Neural cell (in vitro differentiated cells): ENCODE data around the gene B9D1. TPM values are rescaled to one million over a fixed set of nuclear protein-coding genes. Genes with fewer than 3 reads are reported as not detected.

Experiments used
- H2AFZ ChIP-seq: fragments of 200-600, 300-800 bp; sonication (generic), shearing (Covaris generic); 2 replicates; pipeline ENCODE4 v1.6.0; 2014; ENCODE audit warnings: low read depth, mild to moderate bottlenecking, antibody characterized with exemption, low read length, moderate library complexity
- H3F3A ChIP-seq: fragments of 200-600 bp; shearing (Covaris generic); 2 replicates; pipeline ENCODE4 v1.6.1; 2016; ENCODE audit warnings: mild to moderate bottlenecking, moderate library complexity, mixed read lengths, antibody characterized with exemption, low read length; ENCODE audit not compliant: insufficient read depth, poor library complexity, severe bottlenecking
- H3K27ac ChIP-seq: fragments of 200-600, 300-800 bp; sonication (generic), shearing (Covaris generic); 2 replicates; pipeline ENCODE4 v1.5.1; 2014; ENCODE audit warnings: mild to moderate bottlenecking, low read length, moderate library complexity
- H3K27me3 ChIP-seq: fragments of 300-800, 200-600 bp; sonication (generic), shearing (Covaris generic); 2 replicates; pipeline ENCODE4 v1.6.0; 2014; ENCODE audit warnings: mild to moderate bottlenecking, low read depth, low read length, moderate library complexity; ENCODE audit not compliant: insufficient read depth
- H3K36me3 ChIP-seq: fragments of 300-800, 200-600 bp; sonication (generic), shearing (Covaris generic); 2 replicates; pipeline ENCODE4 v1.5.1; 2014; ENCODE audit warnings: mild to moderate bottlenecking, antibody characterized with exemption, low read length, moderate library complexity; ENCODE audit not compliant: insufficient read depth
- H3K4me2 ChIP-seq: fragments of 300-800, 200-600 bp; sonication (generic), shearing (Covaris generic); 2 replicates; pipeline ENCODE4 v1.6.0; 2014; ENCODE audit warnings: mild to moderate bottlenecking, low read length
- H3K4me3 ChIP-seq: fragments of 300-800, 200-600 bp; sonication (generic), shearing (Covaris generic); 2 replicates; pipeline ENCODE4 v1.5.1; 2014; ENCODE audit warnings: mild to moderate bottlenecking, low read length, moderate library complexity
- H3K79me2 ChIP-seq: fragments of 200-600 bp; shearing (Covaris generic); replicated peaks from 2 replicates; pipeline ENCODE4 v1.6.0; 2014; ENCODE audit warnings: mild to moderate bottlenecking, low read length, moderate library complexity; ENCODE audit not compliant: insufficient read depth
- H3K9ac ChIP-seq: fragments of 300-800, 200-600 bp; sonication (generic), shearing (Covaris generic); 2 replicates; pipeline ENCODE4 v1.6.1; 2016; ENCODE audit warnings: mild to moderate bottlenecking, low read length, mixed read lengths
- H3K9me2 ChIP-seq: fragments of 200-600 bp; shearing (Covaris generic); 2 replicates; pipeline ENCODE4 v1.6.1; 2016; ENCODE audit warnings: mild to moderate bottlenecking, low read length, mixed read lengths; ENCODE audit not compliant: insufficient read depth
- H3K9me3 ChIP-seq: fragments of 200-600, 300-800 bp; sonication (generic), shearing (Covaris generic); 2 replicates; pipeline ENCODE4 v1.6.1; 2016; ENCODE audit warnings: mild to moderate bottlenecking, mixed run types, low read length, moderate library complexity, mixed read lengths
- H4K20me1 ChIP-seq: fragments of 200-600 bp; shearing (Covaris generic); 2 replicates; pipeline ENCODE4 v1.6.1; 2016; ENCODE audit warnings: mild to moderate bottlenecking, mixed run types; ENCODE audit not compliant: insufficient read depth
- EP300 ChIP-seq: fragments of 450-650 bp; conservative IDR thresholded peaks from 2 replicates; pipeline ENCODE4 v1.6.1; 2014; ENCODE audit warnings: antibody characterized with exemption, mild to moderate bottlenecking, moderate library complexity; ENCODE audit not compliant: poor library complexity, severe bottlenecking
- EZH2 ChIP-seq: fragments of 200-600, 300-800 bp; shearing (Covaris generic), sonication (generic); IDR thresholded peaks from 2 replicates; pipeline ENCODE4 v1.6.1; 2014; ENCODE audit warnings: antibody characterized with exemption, low read length, borderline replicate concordance, mild to moderate bottlenecking; ENCODE audit not compliant: insufficient read depth, poor library complexity, severe bottlenecking
- MXI1 ChIP-seq: fragments of 450-650 bp; conservative IDR thresholded peaks from 2 replicates; pipeline ENCODE4 v1.6.1; 2014; ENCODE audit warnings: antibody characterized with exemption, mild to moderate bottlenecking; ENCODE audit not compliant: poor library complexity, severe bottlenecking
- POLR2AphosphoS5 ChIP-seq: IDR thresholded peaks from 2 replicates; pipeline ENCODE4 v1.6.1; 2012
- RAD21 ChIP-seq: fragments of 450-650 bp; conservative IDR thresholded peaks from 2 replicates; pipeline ENCODE4 v1.6.1; 2014; ENCODE audit warnings: antibody characterized with exemption, mild to moderate bottlenecking, moderate library complexity
- SMC3 ChIP-seq: fragments of 450-650 bp; conservative IDR thresholded peaks from 2 replicates; pipeline ENCODE4 v1.6.1; 2014; ENCODE audit warnings: antibody characterized with exemption, mild to moderate bottlenecking, moderate library complexity; ENCODE audit not compliant: poor library complexity
- TAF1 ChIP-seq: IDR thresholded peaks from 2 replicates; pipeline ENCODE4 v1.6.1; 2012; ENCODE audit warnings: low read depth
- polyA plus RNA-seq: library from polyadenylated mRNA; depleted of rRNA; stranded (reverse); fragments of >200 nt; gene quantifications from 2 replicates; pipeline ENCODE4 v1.2.3, GENCODE V29; 2014
- TF ChIP-seq, protein P1 (sequence below): IDR thresholded peaks from 2 replicates; pipeline ENCODE4 v1.6.1; 2012; ENCODE audit warnings: borderline replicate concordance
- TF ChIP-seq, protein P2 (sequence below): fragments of 450-650 bp; IDR thresholded peaks from 2 replicates; pipeline ENCODE4 v1.5.1; 2014; ENCODE audit warnings: antibody characterized with exemption, mild to moderate bottlenecking, moderate library complexity; ENCODE audit not compliant: poor library complexity, severe bottlenecking

B9D1 gene
- polyA plus RNA-seq, 1 donor from 2014 or later = 32.0 TPM

DNA sequence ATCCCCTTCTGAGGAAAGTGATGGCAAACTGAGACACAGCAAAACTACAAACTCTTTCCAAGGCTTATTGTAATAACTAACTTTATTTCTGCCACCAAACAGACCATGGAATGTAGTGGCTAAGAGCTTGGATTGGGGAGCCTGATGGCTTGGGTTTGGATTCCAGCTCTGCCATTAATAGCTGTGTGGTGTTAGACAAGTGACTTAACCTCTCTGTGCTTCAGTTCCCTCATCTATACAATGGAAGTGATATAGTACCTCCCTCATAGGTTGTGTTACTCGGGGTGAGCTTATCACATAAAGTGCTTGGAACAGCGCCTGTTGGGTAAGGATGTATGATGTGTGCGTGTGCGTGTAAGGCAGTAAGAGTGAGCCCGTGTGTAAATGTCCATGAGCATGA, 42.6 kb upstream of the B9D1 start:
- TF ChIP-seq, protein P1, sequence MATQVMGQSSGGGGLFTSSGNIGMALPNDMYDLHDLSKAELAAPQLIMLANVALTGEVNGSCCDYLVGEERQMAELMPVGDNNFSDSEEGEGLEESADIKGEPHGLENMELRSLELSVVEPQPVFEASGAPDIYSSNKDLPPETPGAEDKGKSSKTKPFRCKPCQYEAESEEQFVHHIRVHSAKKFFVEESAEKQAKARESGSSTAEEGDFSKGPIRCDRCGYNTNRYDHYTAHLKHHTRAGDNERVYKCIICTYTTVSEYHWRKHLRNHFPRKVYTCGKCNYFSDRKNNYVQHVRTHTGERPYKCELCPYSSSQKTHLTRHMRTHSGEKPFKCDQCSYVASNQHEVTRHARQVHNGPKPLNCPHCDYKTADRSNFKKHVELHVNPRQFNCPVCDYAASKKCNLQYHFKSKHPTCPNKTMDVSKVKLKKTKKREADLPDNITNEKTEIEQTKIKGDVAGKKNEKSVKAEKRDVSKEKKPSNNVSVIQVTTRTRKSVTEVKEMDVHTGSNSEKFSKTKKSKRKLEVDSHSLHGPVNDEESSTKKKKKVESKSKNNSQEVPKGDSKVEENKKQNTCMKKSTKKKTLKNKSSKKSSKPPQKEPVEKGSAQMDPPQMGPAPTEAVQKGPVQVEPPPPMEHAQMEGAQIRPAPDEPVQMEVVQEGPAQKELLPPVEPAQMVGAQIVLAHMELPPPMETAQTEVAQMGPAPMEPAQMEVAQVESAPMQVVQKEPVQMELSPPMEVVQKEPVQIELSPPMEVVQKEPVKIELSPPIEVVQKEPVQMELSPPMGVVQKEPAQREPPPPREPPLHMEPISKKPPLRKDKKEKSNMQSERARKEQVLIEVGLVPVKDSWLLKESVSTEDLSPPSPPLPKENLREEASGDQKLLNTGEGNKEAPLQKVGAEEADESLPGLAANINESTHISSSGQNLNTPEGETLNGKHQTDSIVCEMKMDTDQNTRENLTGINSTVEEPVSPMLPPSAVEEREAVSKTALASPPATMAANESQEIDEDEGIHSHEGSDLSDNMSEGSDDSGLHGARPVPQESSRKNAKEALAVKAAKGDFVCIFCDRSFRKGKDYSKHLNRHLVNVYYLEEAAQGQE = no peak
- TF ChIP-seq EZH2 (no peak), EP300 (no peak), SMC3 (no peak), MXI1 (no peak), POLR2AphosphoS5 (no peak), RAD21 (no peak)
- TF ChIP-seq, protein P2, sequence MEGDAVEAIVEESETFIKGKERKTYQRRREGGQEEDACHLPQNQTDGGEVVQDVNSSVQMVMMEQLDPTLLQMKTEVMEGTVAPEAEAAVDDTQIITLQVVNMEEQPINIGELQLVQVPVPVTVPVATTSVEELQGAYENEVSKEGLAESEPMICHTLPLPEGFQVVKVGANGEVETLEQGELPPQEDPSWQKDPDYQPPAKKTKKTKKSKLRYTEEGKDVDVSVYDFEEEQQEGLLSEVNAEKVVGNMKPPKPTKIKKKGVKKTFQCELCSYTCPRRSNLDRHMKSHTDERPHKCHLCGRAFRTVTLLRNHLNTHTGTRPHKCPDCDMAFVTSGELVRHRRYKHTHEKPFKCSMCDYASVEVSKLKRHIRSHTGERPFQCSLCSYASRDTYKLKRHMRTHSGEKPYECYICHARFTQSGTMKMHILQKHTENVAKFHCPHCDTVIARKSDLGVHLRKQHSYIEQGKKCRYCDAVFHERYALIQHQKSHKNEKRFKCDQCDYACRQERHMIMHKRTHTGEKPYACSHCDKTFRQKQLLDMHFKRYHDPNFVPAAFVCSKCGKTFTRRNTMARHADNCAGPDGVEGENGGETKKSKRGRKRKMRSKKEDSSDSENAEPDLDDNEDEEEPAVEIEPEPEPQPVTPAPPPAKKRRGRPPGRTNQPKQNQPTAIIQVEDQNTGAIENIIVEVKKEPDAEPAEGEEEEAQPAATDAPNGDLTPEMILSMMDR = no peak
- H3K27ac ChIP-seq = no peak overlapping the region
- H3K36me3 ChIP-seq = no peaks in the 10 kb centered on the region
- H3K9me2 ChIP-seq = no peaks in the 10 kb centered on the region
- H3K27me3 ChIP-seq = no peaks in the 10 kb centered on the region
- H3K9ac ChIP-seq = no peak overlapping the region
- H3K79me2 ChIP-seq = no peaks in the 10 kb centered on the region
- H3K4me3 ChIP-seq = no peak overlapping the region
- no peaks in the 10 kb centered on the region for H3K9me3 ChIP-seq
- no peak overlapping the region for H3K4me2 ChIP-seq
- H3F3A ChIP-seq = no peaks in the 10 kb centered on the region
- no peak overlapping the region for H2AFZ ChIP-seq
- no peaks in the 10 kb centered on the region for H4K20me1 ChIP-seq

DNA sequence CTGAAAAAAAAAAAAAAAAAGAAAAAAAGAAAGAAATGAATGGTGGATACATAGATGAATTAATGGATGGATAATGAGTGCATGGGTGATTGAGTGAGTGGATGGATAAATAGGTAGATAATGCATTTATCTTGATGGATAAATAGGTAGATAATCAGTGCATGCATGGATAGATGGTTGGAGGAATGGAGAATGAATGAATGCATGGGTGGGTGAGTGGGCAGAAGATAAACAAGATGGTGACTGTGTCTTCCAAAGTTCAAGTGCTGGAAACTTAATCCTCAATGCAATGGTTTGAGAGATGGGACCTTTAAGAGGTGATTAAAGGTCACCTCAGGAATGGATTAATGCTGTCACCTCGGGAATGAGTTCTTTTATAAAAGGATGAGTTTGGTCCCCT, 41.7 kb upstream of the B9D1 start:
- Histone ChIP-seq H3K27me3 (no peaks in the 10 kb centered on the region), H3K4me3 (no peak overlapping the region)
- TF ChIP-seq MXI1 = no peak
- no peak for TF ChIP-seq EZH2
- no peak for TF ChIP-seq SMC3
- TF ChIP-seq, protein P1 = no peak
- no peak for TF ChIP-seq RAD21
- TF ChIP-seq POLR2AphosphoS5 = no peak
- TF ChIP-seq, protein P2 = no peak
- TF ChIP-seq EP300 = no peak
- no peak for TF ChIP-seq TAF1

More for the DNA sequence above, 41.7 kb upstream of the B9D1 start:
- H3K9me3 ChIP-seq = no peaks in the 10 kb centered on the region
- no peak overlapping the region for H3K9ac ChIP-seq
- no peak overlapping the region for H2AFZ ChIP-seq
- no peaks in the 10 kb centered on the region for H3K36me3 ChIP-seq
- no peaks in the 10 kb centered on the region for H3K9me2 ChIP-seq
- H4K20me1 ChIP-seq = no peaks in the 10 kb centered on the region
- no peak overlapping the region for H3K4me2 ChIP-seq
- H3F3A ChIP-seq = no peaks in the 10 kb centered on the region
- H3K27ac ChIP-seq = no peak overlapping the region
- H3K79me2 ChIP-seq = no peaks in the 10 kb centered on the region
